HG03469 (cell line): ENCODE data around the gene BMP4.
"Not testable (repeated sequence)": the region's sequence is repeated elsewhere in the genome, so short reads cannot be mapped to it uniquely, and the experiment has no call there.

Experiments used
- ATAC-seq: cut with Tn5 transposase; IDR thresholded peaks from one replicate; pipeline ENCODE4 v1.9.1; 2021; ENCODE audit warnings: mild to moderate bottlenecking, moderate library complexity, moderate number of reproducible peaks; ENCODE audit not compliant: unreplicated experiment

BMP4 gene

GRCh38 chr14:53956427-53957201, at the start of gene BMP4:
BMP4 (minus strand) TSS chr14:53956825; CDS start chr14:53952222, 4,603 bp downstream.
- no peak for ATAC-seq

- ATAC-seq, result no peak
These were observed 46.4 kb upstream of the BMP4 start for GRCh38 chr14:54003064-54003463.

GRCh38 chr14:54002653-54003052, 46.0 kb upstream of the BMP4 start:
- no peak for ATAC-seq

- ATAC-seq, result no peak
These were observed 44.7 kb upstream of the BMP4 start for GRCh38 chr14:54001189-54001878.

GRCh38 chr14:54000341-54000811, 43.8 kb upstream of the BMP4 start:
- no peak for ATAC-seq

GRCh38 chr14:53999061-53999488, 42.5 kb upstream of the BMP4 start:
- ATAC-seq, result no peak

GRCh38 chr14:53996041-53996440, 39.4 kb upstream of the BMP4 start:
- no peak for ATAC-seq

- ATAC-seq, result no peak
These were observed 37.4 kb upstream of the BMP4 start for GRCh38 chr14:53993920-53994607.

- ATAC-seq, result no peak
These were observed 34.4 kb upstream of the BMP4 start for GRCh38 chr14:53990978-53991377.

GRCh38 chr14:53986718-53987117, 30.1 kb upstream of the BMP4 start:
- not testable (repeated sequence) for ATAC-seq

GRCh38 chr14:53984958-53985357, 28.3 kb upstream of the BMP4 start:
- ATAC-seq, result not testable (repeated sequence)

- ATAC-seq, result no peak
These were observed 26.5 kb upstream of the BMP4 start for GRCh38 chr14:53983112-53983511.

- no peak for ATAC-seq
These were observed 25.9 kb upstream of the BMP4 start for GRCh38 chr14:53982546-53982945.

GRCh38 chr14:53979747-53980642, 23.4 kb upstream of the BMP4 start:
- ATAC-seq, result no peak

GRCh38 chr14:53979113-53979681, 22.6 kb upstream of the BMP4 start:
- no peak for ATAC-seq

GRCh38 chr14:53978194-53978593, 21.6 kb upstream of the BMP4 start:
- no peak for ATAC-seq

GRCh38 chr14:53975444-53975843, 18.8 kb upstream of the BMP4 start:
- ATAC-seq, result no peak

GRCh38 chr14:53971521-53971920, 14.9 kb upstream of the BMP4 start:
- ATAC-seq, result no peak

- no peak for ATAC-seq
These were observed 12.7 kb upstream of the BMP4 start for GRCh38 chr14:53969326-53969725.

- no peak for ATAC-seq
These were observed 12.1 kb upstream of the BMP4 start for GRCh38 chr14:53968726-53969125.
